Measurements from ENCODE around the gene DLG2.

- no peak for TF ChIP-seq CTCF (conservative IDR thresholded peaks at IDR 0.05 in 1 of 2, IDR thresholded peaks at IDR 0.05 in 1 of 2; ENCODE audit: extremely low read depth in 1 of 2, insufficient read depth in 1 of 2, low read depth in 1 of 2, low read length in 2 of 2)
- no peak for TF ChIP-seq EZH2 (IDR thresholded peaks at IDR 0.05; ENCODE audit: borderline replicate concordance, low read length)
These were observed 1438.6 kb downstream of the DLG2 start for GRCh38 chr11:84188521-84188920.
